Measurements from ENCODE around the gene ZFP28.

The ZFP28 gene

GRCh38 chr19:56573914-56574313 is 35.2 kb downstream of the ZFP28 start:
- no peak for DNase-seq (ENCODE audit: extremely low read depth, insufficient read length)
- TF ChIP-seq CTCF (IDR thresholded peaks at IDR 0.05; ENCODE audit: insufficient read depth, low read length, poor library complexity, severe bottlenecking) = no peak
- no peaks in the 10 kb centered on the region for H3K36me3 ChIP-seq (ENCODE audit: control insufficient read depth, insufficient read depth, low read length)

GRCh38 chr19:56577719-56578602 is 39.2 kb downstream of the ZFP28 start:
- no peaks in the 10 kb centered on the region for H3K27me3 ChIP-seq (replicated peaks; ENCODE audit: control insufficient read depth, insufficient read depth, low read length)
- no peaks in the 10 kb centered on the region for H3K36me3 ChIP-seq (ENCODE audit: control insufficient read depth, insufficient read depth, low read length)
- H3K4me3 ChIP-seq (replicated peaks; ENCODE audit: low read depth, low read length) = no peak overlapping the region
- TF ChIP-seq CTCF (IDR thresholded peaks at IDR 0.05; ENCODE audit: insufficient read depth, low read length, poor library complexity, severe bottlenecking) = no peak
- DNase-seq (ENCODE audit: extremely low read depth, insufficient read length) = no peak

More at GRCh38 chr19:56573914-56574313, 35.2 kb downstream of the ZFP28 start:
- Histone ChIP-seq H3K4me3 (replicated peaks; ENCODE audit: low read depth, low read length) (no peak overlapping the region), H3K27me3 (replicated peaks; ENCODE audit: control insufficient read depth, insufficient read depth, low read length) (no peaks in the 10 kb centered on the region)

- no peak for TF ChIP-seq CTCF (IDR thresholded peaks at IDR 0.05; ENCODE audit: insufficient read depth, low read length, poor library complexity, severe bottlenecking)
- H3K4me3 ChIP-seq (replicated peaks; ENCODE audit: low read depth, low read length) = peak overlapping the region; percentile 80; the same call in 1 of the 2 replicates
- H3K36me3 ChIP-seq (ENCODE audit: control insufficient read depth, insufficient read depth, low read length) = peaks cover 2% of the 10 kb centered on the region; the same call in 1 of the 2 replicates
- DNase-seq (ENCODE audit: extremely low read depth, insufficient read length) = no peak
- no peaks in the 10 kb centered on the region for H3K27me3 ChIP-seq (replicated peaks; ENCODE audit: control insufficient read depth, insufficient read depth, low read length)
These were observed 55.7 kb downstream of the ZFP28 start for GRCh38 chr19:56594446-56594782.

- DNase-seq (ENCODE audit: extremely low read depth, insufficient read length) = peak; percentile 91
- Histone ChIP-seq H3K4me3 (replicated peaks; ENCODE audit: low read depth, low read length) (peak within 1 kb of the TSS; percentile 80), H3K27me3 (replicated peaks; ENCODE audit: control insufficient read depth, insufficient read depth, low read length) (no peaks in the 10 kb centered on the region), H3K36me3 (ENCODE audit: control insufficient read depth, insufficient read depth, low read length) (peaks cover 2% of the 10 kb centered on the region; the same call in 1 of the 2 replicates)
- no peak for TF ChIP-seq CTCF (IDR thresholded peaks at IDR 0.05; ENCODE audit: insufficient read depth, low read length, poor library complexity, severe bottlenecking)
These were observed 56.2 kb downstream of the ZFP28 start, which contains the start of gene ZNF71 for GRCh38 chr19:56594783-56595547. ZNF71 (plus strand) TSS chr19:56595302; CDS start chr19:56601559, 6,257 bp downstream.

- TF ChIP-seq CTCF (IDR thresholded peaks at IDR 0.05; ENCODE audit: insufficient read depth, low read length, poor library complexity, severe bottlenecking) = no peak
- peaks cover 2% of the 10 kb centered on the region; the same call in 1 of the 2 replicates for H3K36me3 ChIP-seq (ENCODE audit: control insufficient read depth, insufficient read depth, low read length)
- H3K27me3 ChIP-seq (replicated peaks; ENCODE audit: control insufficient read depth, insufficient read depth, low read length) = no peaks in the 10 kb centered on the region
- peak overlapping the region; percentile 80 for H3K4me3 ChIP-seq (replicated peaks; ENCODE audit: low read depth, low read length)
- DNase-seq (ENCODE audit: extremely low read depth, insufficient read length) = no peak
These were observed 56.8 kb downstream of the ZFP28 start for GRCh38 chr19:56595548-56595899.

Data from GM06990 (cell line).